LNCAP (cell line): Measurements from ENCODE around the gene OR6K6.

Experiments
- CTCF ChIP-seq: fragments of 450-650 bp; IDR thresholded peaks from 2 replicates; pipeline ENCODE4 v1.5.1; 2017; ENCODE audit warnings: mild to moderate bottlenecking

The OR6K6 gene

DNA sequence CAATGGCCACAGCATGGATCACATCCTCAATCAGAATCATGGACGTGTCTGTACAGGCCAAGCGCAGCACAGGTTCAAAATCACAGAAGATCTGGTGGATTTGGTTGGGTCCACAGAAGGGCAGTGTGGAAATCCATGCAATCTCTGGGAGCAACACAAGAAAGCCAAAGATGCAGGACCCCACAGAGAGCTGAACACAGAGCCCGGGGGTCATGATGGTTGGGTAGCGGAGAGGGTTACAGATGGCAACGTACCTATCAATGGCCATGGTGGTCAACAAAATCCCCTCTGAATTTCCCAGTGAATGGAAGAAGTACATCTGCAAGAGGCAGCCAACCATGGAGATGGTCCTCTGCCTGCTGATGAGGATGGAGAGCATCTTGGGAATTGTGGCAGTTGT is 30.1 kb upstream of the OR6K6 start:
- TF ChIP-seq CTCF, result no peak

DNA sequence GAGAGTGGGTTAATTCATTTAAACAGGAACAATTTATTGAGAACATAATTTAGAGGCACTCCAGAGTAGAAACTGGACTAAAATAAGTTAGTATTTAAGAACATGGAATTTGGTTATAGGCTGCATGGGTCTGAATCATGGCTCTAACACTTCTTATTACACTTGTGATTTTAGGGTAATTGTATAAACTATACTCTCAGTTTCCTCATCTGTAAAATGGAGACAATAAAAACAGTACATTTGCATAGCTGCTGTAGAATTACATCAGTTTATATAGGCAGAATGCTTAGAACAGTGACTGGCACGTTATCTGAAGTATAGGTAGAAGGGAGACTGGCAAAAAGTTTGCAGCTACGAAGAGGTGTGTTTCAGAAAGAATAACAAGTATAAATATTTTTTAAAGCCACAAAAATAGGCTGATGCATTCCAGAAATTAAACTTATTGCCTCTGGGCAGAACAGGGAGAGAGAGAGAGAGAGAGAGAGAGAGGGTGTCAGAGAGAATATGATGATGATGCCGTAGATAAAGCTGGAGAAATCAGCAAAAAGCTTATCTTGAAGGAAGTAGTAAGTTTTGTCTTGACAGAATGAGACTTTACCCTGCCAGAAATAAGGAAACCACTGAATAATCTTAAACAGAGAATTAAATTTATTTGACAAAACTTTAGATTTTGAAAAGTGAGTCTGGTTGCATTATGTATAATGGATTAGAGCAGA is 25.9 kb upstream of the OR6K6 start:
- no peak for TF ChIP-seq CTCF

DNA sequence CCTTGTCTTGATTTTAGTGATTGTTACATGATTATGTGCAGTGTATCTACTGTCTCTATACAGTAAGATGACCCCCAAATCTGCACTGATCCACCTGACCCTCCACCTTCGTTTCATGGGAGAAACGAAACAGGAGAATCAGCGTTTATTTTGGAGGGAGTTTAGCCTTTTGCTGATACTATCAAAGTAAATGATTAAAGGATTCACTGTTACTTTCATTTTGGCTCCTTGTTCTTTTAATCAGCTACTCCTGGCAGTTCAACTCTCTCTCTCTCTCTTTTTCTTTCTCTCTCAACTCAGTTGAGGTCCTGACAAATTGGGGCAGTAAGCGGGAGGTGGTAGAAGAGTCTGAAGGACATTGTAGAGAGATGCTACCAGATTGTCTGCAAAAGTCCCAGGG is 24.1 kb upstream of the OR6K6 start:
- TF ChIP-seq CTCF, result no peak

DNA sequence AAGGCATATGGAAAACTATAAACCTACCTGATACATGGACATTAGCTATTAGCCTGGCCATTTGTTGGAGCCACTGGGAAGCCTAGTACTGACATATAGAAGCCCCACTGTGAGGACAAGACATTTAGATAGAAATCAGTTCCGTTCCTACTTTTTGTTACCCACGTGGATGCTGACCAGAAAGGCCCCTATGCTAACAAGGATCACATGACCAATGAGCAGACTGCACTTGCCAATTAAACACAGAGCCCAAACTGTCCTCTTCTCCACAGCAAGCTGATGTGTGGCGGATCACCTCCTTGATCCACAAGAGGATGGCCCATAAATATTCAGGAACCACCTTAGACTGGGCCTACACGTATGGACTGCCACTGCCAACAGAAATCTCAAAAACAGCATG is 22.8 kb upstream of the OR6K6 start:
- no peak for TF ChIP-seq CTCF

DNA sequence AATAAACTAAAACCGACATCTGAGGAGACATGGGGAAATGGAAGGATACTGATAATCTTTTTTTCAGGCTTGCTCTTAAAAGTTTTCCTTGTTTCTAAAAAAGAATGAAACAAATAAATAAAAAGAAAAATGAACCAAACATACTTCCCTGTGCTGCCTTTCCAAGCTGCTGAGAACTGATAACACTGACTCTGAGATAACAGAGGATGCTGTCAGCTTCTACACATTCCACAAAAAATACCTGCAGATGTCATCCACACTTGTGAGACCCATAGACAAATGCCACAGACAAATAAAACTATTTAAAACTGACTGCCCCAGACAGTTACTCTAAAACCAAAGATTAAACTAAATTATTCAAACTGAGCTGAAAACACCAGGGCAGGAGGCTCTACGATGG is 22.0 kb upstream of the OR6K6 start:
- no peak for TF ChIP-seq CTCF

GRCh38 chr1:158735848-158736247 is 18.7 kb upstream of the OR6K6 start:
- no peak for TF ChIP-seq CTCF

GRCh38 chr1:158752155-158752712 is 2.3 kb upstream of the OR6K6 start:
- TF ChIP-seq CTCF, result no peak
